ENCODE measurements around the gene OPA3. TPM values are rescaled to one million over a fixed set of nuclear protein-coding genes. Genes with fewer than 3 reads are reported as not detected.

The OPA3 gene
- total RNA-seq, 1 donor from 2014 or later, result 24.5 TPM

Other genes starting within 250 kb of the OPA3 start
- gene KLC3, start 244.1 kb downstream of the OPA3 start, total RNA-seq, result not detected
- gene ERCC2, start 214.2 kb downstream of the OPA3 start, total RNA-seq, result 12.7 TPM
- 182 TPM for gene PPP1R13L, start 179.7 kb downstream of the OPA3 start, total RNA-seq
- 8.5 TPM for gene POLR1G, start 178.2 kb downstream of the OPA3 start, total RNA-seq
- gene ERCC1, start 160.9 kb downstream of the OPA3 start, total RNA-seq, result 166 TPM
- 0.32 TPM for gene FOSB, start 116.8 kb downstream of the OPA3 start, total RNA-seq
- gene RTN2, start 87.8 kb downstream of the OPA3 start, total RNA-seq, result 30.6 TPM
- 0.65 TPM for gene PPM1N, start 86.4 kb downstream of the OPA3 start, total RNA-seq
- 49.0 TPM for gene VASP, start 77.3 kb downstream of the OPA3 start, total RNA-seq
- 5.4 TPM for gene GPR4, start 17.4 kb upstream of the OPA3 start, total RNA-seq
- 39.1 TPM for gene EML2, start 54.6 kb upstream of the OPA3 start, total RNA-seq
- 5.0 TPM for gene GIPR, start 83.4 kb upstream of the OPA3 start, total RNA-seq
- gene SNRPD2, start 107.2 kb upstream of the OPA3 start, total RNA-seq, result 252 TPM
- gene QPCTL, start 107.9 kb upstream of the OPA3 start, total RNA-seq, result 1.5 TPM
- 13.1 TPM for gene FBXO46, start 146.1 kb upstream of the OPA3 start, total RNA-seq
- gene MEIOSIN, start 148.6 kb upstream of the OPA3 start, total RNA-seq, result not detected
- gene SIX5, start 184.4 kb upstream of the OPA3 start, total RNA-seq, result 22.3 TPM
- 233 TPM for gene DMPK, start 197.7 kb upstream of the OPA3 start, total RNA-seq
- gene DMWD, start 208.0 kb upstream of the OPA3 start, total RNA-seq, result 52.0 TPM
- gene RSPH6A, start 230.5 kb upstream of the OPA3 start, total RNA-seq, result not detected